Keratinocyte (primary cell): Measurements from ENCODE around the gene ZNF646. TPM values are rescaled to one million over a fixed set of nuclear protein-coding genes. Genes with fewer than 3 reads are reported as not detected.

Experiments used
- DNase-seq: peaks from one replicate; pipeline ENCODE4 v3.0.0-alpha.2; 2011; ENCODE audit warnings: low read depth, missing footprints, low spot score
- FAIRE-seq: peaks from 2 replicates; lab custom pipeline; 2011; peaks lifted over from hg19 to GRCh38; lab: Jason Lieb, UNC
- H2AFZ ChIP-seq: 2 replicates; pipeline ENCODE4 v1.6.0; 2012; ENCODE audit warnings: low read length, control low read depth, inconsistent platforms; ENCODE audit not compliant: control insufficient read depth
- H3K27ac ChIP-seq: 2 replicates; pipeline ENCODE4 v1.5.1; 2011; ENCODE audit warnings: low read length; ENCODE audit not compliant: control insufficient read depth, insufficient read depth
- H3K27me3 ChIP-seq: 3 replicates; pipeline ENCODE4 v1.6.0; 2011; ENCODE audit warnings: low read length; ENCODE audit not compliant: control insufficient read depth, insufficient read depth; ENCODE audit errors: extremely low read depth
- H3K36me3 ChIP-seq, 2 experiments: 2 replicates in 1 of 2; 3 replicates in 1 of 2; pipeline ENCODE4 v1.5.1; 2011; ENCODE audit warnings: low read length in 2 of 2, mild to moderate bottlenecking in 1 of 2; ENCODE audit not compliant: control insufficient read depth in 2 of 2, insufficient read depth in 2 of 2; ENCODE audit errors: extremely low read depth in 1 of 2
- H3K4me1 ChIP-seq: 3 replicates; pipeline ENCODE4 v1.5.1; 2011; ENCODE audit warnings: low read length; ENCODE audit not compliant: control insufficient read depth, insufficient read depth; ENCODE audit errors: extremely low read depth
- H3K4me2 ChIP-seq: 3 replicates; pipeline ENCODE4 v1.6.0; 2011; ENCODE audit warnings: low read depth, low read length; ENCODE audit not compliant: control insufficient read depth, insufficient read depth; ENCODE audit errors: extremely low read depth
- H3K4me3 ChIP-seq, 3 experiments: fragments of 200-600 bp in 1 of 3; sonication (generic) in 1 of 3; 2 replicates in 2 of 3; 3 replicates in 1 of 3; pipeline ENCODE4 v1.5.1; 2011 to 2016; ENCODE audit warnings: low read length in 3 of 3, mild to moderate bottlenecking in 3 of 3, control low read depth in 2 of 3, inconsistent platforms in 1 of 3, low read depth in 1 of 3, mixed read lengths in 1 of 3, mixed run types in 1 of 3, moderate library complexity in 1 of 3; ENCODE audit not compliant: control insufficient read depth in 2 of 3, insufficient read depth in 2 of 3; ENCODE audit errors: extremely low read depth in 1 of 3
- H3K79me2 ChIP-seq: 2 replicates; pipeline ENCODE4 v1.6.0; 2012; ENCODE audit warnings: low read length; ENCODE audit not compliant: control insufficient read depth, insufficient read depth
- H3K9ac ChIP-seq: 3 replicates; pipeline ENCODE4 v1.6.0; 2011; ENCODE audit warnings: low read length; ENCODE audit not compliant: control insufficient read depth, insufficient read depth; ENCODE audit errors: extremely low read depth
- H3K9me1 ChIP-seq: 3 replicates; pipeline ENCODE4 v1.6.0; 2011; ENCODE audit warnings: low read length; ENCODE audit not compliant: control insufficient read depth, insufficient read depth; ENCODE audit errors: extremely low read depth
- H3K9me3 ChIP-seq: 2 replicates; pipeline ENCODE4 v1.5.1; 2012; ENCODE audit warnings: low read depth, low read length; ENCODE audit not compliant: control insufficient read depth
- H4K20me1 ChIP-seq: 3 replicates; pipeline ENCODE4 v1.6.0; 2011; ENCODE audit warnings: low read length; ENCODE audit not compliant: control insufficient read depth, insufficient read depth; ENCODE audit errors: extremely low read depth
- CTCF ChIP-seq, 3 experiments: IDR thresholded peaks in 1 of 3; conservative IDR thresholded peaks in 1 of 3; optimal IDR thresholded peaks in 1 of 3; 2 replicates in 2 of 3; 3 replicates in 1 of 3; pipeline versions ENCODE3 to v1.5.1; 2011; ENCODE audit warnings: low read length in 3 of 3, mild to moderate bottlenecking in 3 of 3, moderate library complexity in 2 of 3, control low read depth in 1 of 3, inconsistent platforms in 1 of 3; ENCODE audit not compliant: insufficient read depth in 2 of 3; ENCODE audit errors: extremely low read depth in 1 of 3
- EZH2 ChIP-seq: IDR thresholded peaks from one replicate; pipeline ENCODE4 v1.6.1; 2012; ENCODE audit warnings: inconsistent platforms, mild to moderate bottlenecking, low read length, moderate library complexity
- dilution Hi-C: fragments of 300-500 bp; cut with MboI; formaldehyde crosslinking; loops from one replicate; pipeline ENCODE4 v1.7.0; 2020; ENCODE audit warnings: low sequenced_read_pairs; ENCODE audit not compliant: extremely low pct_ligation_motif_present
- polyA plus RNA-seq, 5 experiments: library from polyadenylated mRNA; depleted of rRNA in 3 of 5; stranded (reverse) in 3 of 5; stranded (forward) in 1 of 5; unstranded in 1 of 5; fragments of >200 nt; gene quantifications; 1 replicate in 1 of 5; 2 replicates in 3 of 5; 3 replicates in 1 of 5; pipeline versions ENCODE4 v1.2.1 to v1.2.3, GENCODE V29; 2011 to 2012; ENCODE audit warnings: missing spikeins in 2 of 5, low read depth in 1 of 5, low replicate concordance in 1 of 5

The ZNF646 gene
- polyA plus RNA-seq, 1 donor (not counting 4 experiments of a cell fraction or from before 2014, with no cell fraction given), result 2.5 TPM

DNA sequence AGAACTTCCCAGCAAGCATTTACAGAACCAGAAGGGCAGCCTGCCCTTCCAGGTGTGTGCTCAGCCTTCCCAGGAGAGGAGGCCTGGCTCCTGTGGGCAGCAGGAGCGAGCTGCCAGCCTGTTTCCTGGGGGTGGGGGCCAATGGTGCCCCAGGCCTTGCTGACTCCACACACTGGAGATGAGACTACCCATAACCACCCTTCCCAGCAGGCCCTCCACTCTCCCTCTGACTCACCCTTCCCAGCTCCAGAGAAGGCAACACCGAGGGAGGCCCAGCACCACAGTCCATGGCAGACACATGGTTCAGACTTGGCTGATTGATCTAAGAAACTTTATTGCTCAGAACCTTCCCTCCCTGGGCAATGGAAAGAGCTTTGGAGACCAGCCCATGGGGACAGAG, 16.3 kb downstream of the ZNF646 start:
- Histone ChIP-seq H3K9me3 (no peaks in the 10 kb centered on the region), H3K9me1 (no peaks in the 10 kb centered on the region), H3K4me2 (no peak overlapping the region), H3K9ac (no peak overlapping the region), H3K4me3 (no peak overlapping the region), H4K20me1 (no peaks in the 10 kb centered on the region), H3K27me3 (no peaks in the 10 kb centered on the region), H3K36me3 (peaks cover 7 to 10% of the 10 kb centered on the region in 2 experiments), H3K4me1 (peaks cover 12% of the 10 kb centered on the region), H3K27ac (no peak overlapping the region), H2AFZ (no peak overlapping the region), H3K79me2 (peaks cover 28% of the 10 kb centered on the region)
- dilution Hi-C loops, result no loop called here
- no peak for TF ChIP-seq EZH2
- TF ChIP-seq CTCF (optimal IDR thresholded peaks at IDR 0.05 in 1 of 3, IDR thresholded peaks at IDR 0.05 in 1 of 3, conservative IDR thresholded peaks at IDR 0.05 in 1 of 3; ENCODE audit: extremely low read depth in 1 of 3, insufficient read depth in 2 of 3, low read length in 3 of 3), result no peak
- FAIRE-seq, result no peak
- DNase-seq, result no peak

DNA sequence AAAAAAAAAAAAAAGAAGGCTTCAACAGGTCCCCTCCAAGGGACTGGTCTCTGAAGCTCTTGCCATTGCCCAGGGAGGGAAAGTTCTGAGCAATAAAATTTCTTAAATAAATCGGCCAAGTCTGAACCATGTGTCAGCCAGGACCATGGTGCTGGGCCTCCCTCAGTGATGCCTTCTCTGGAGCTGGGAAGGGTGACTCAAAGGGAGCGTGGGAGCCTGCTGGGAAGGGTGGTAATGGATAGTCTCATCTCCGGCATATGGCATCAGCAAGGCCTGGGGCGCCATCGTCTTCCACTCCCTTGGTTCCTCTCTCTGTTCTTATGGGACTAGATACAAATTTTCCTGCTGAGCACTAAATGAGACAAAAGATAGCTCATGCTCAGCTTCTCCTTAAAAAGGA, 18.1 kb downstream of the ZNF646 start:
- Histone ChIP-seq H3K9me3 (no peaks in the 10 kb centered on the region), H3K27me3 (no peaks in the 10 kb centered on the region), H4K20me1 (no peaks in the 10 kb centered on the region), H2AFZ (no peak overlapping the region), H3K4me3 (no peak overlapping the region), H3K4me2 (no peak overlapping the region), H3K36me3 (peaks cover 7 to 8% of the 10 kb centered on the region in 2 experiments), H3K27ac (no peak overlapping the region), H3K9ac (no peak overlapping the region), H3K9me1 (no peaks in the 10 kb centered on the region), H3K79me2 (peaks cover 28% of the 10 kb centered on the region), H3K4me1 (peaks cover 9% of the 10 kb centered on the region)
- FAIRE-seq (no peak), DNase-seq (no peak)
- TF ChIP-seq EZH2 (no peak), CTCF (optimal IDR thresholded peaks at IDR 0.05 in 1 of 3, IDR thresholded peaks at IDR 0.05 in 1 of 3, conservative IDR thresholded peaks at IDR 0.05 in 1 of 3; ENCODE audit: extremely low read depth in 1 of 3, insufficient read depth in 2 of 3, low read length in 3 of 3) (no peak)
- dilution Hi-C loops, result no loop called here
